Vagina (tissue), 2 donors: ENCODE results near the gene SLC44A1.

ENCODE experiments used
- CTCF ChIP-seq, 3 experiments: fragments of 450-650 bp in 2 of 3; fragments of 200-600 bp in 1 of 3; sonication (generic) in 1 of 3; IDR thresholded peaks; one replicate each; pipeline ENCODE4 v1.5.1; 2017 to 2019; ENCODE audit warnings: antibody characterized with exemption in 3 of 3, mild to moderate bottlenecking in 2 of 3, moderate library complexity in 2 of 3
- POLR2AphosphoS5 ChIP-seq, 2 donors: sonication (generic); formaldehyde crosslinking; IDR thresholded peaks; one replicate each; pipeline ENCODE4 v1.9.0; 2017; ENCODE audit warnings: antibody characterized with exemption in 2 of 2, mild to moderate bottlenecking in 2 of 2, low read depth in 1 of 2; ENCODE audit not compliant: insufficient read depth in 1 of 2

DNA sequence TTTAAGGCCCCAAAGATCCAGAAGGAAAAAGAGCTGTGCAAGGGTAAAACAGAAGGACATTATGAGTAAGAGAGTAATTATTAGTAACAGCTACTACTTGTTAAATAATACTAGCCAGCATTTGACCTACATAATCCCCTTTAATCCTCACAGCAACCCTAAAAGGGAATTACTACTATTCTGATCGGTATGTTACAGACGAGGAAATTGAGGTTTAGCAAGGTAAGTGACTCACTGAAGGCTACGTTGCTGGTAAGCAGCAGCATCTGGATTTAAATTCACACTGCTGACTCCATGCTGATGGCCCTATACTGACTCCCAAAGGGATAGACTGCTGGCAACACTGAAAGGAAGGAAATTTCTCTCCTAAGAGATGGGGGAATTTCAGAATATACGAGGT, 199.7 kb downstream of the SLC44A1 start:
- TF ChIP-seq CTCF (IDR thresholded peaks at IDR 0.05) (no peak), POLR2AphosphoS5 (IDR thresholded peaks at IDR 0.05; ENCODE audit: insufficient read depth in 1 of 2, low read depth in 1 of 2) (no peak)
